ENCODE measurements around the gene MAGI2.

Gene MAGI2

GRCh38 chr7:79282070-79282694 lies 171.3 kb downstream of the MAGI2 start:
- H3K4me2 ChIP-seq (ENCODE audit: low read length), result no peak overlapping the region
- TF ChIP-seq, protein P1, sequence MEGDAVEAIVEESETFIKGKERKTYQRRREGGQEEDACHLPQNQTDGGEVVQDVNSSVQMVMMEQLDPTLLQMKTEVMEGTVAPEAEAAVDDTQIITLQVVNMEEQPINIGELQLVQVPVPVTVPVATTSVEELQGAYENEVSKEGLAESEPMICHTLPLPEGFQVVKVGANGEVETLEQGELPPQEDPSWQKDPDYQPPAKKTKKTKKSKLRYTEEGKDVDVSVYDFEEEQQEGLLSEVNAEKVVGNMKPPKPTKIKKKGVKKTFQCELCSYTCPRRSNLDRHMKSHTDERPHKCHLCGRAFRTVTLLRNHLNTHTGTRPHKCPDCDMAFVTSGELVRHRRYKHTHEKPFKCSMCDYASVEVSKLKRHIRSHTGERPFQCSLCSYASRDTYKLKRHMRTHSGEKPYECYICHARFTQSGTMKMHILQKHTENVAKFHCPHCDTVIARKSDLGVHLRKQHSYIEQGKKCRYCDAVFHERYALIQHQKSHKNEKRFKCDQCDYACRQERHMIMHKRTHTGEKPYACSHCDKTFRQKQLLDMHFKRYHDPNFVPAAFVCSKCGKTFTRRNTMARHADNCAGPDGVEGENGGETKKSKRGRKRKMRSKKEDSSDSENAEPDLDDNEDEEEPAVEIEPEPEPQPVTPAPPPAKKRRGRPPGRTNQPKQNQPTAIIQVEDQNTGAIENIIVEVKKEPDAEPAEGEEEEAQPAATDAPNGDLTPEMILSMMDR (IDR thresholded peaks at IDR 0.05; ENCODE audit: low read depth, low read length, poor library complexity, severe bottlenecking), result no peak
- no peak for TF ChIP-seq EZH2phosphoT487 (IDR thresholded peaks at IDR 0.05; ENCODE audit: borderline replicate concordance, low read length)
- H3K27ac ChIP-seq (ENCODE audit: low read depth, low read length), result no peak overlapping the region
- no peaks in the 10 kb centered on the region for H3K79me2 ChIP-seq (ENCODE audit: control insufficient read depth, low read length)
- H3F3A ChIP-seq (ENCODE audit: control insufficient read depth, insufficient read depth), result no peaks in the 10 kb centered on the region
- no peaks in the 10 kb centered on the region for H3K9me3 ChIP-seq (ENCODE audit: control insufficient read depth, insufficient read depth, low read length)
- no peaks in the 10 kb centered on the region for H3K36me3 ChIP-seq (ENCODE audit: control insufficient read depth, low read length)
- no peaks in the 10 kb centered on the region for H3K4me1 ChIP-seq (ENCODE audit: control insufficient read depth, low read length)
- no peaks in the 10 kb centered on the region for H3K9me2 ChIP-seq (replicated peaks; ENCODE audit: control insufficient read depth, low read length)
- H4K20me1 ChIP-seq (ENCODE audit: control insufficient read depth, insufficient read depth, low read depth, low read length), result no peaks in the 10 kb centered on the region
- no peak overlapping the region for H3K4me3 ChIP-seq (ENCODE audit: low read length)
- H3K27me3 ChIP-seq (ENCODE audit: control insufficient read depth, low read length), result no peaks in the 10 kb centered on the region

DNA sequence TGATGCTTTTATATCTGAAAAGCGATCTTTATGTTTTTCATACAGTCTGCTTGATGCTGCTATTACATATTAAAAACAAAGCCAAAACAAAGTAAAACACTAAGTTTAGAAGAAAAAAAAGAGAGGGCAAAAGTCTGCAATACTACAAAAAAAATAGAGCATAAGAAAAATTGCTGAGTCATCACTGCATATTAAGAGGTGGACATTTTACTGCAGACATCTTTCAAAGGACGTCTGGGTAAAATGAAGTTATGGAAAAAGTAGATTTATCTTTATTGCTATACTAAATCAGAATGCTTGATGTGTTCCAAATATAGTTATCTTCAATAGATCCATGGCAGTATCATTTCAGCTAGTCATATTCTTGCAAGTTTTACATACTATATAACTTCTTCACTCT lies 172.0 kb downstream of the MAGI2 start:
- Histone ChIP-seq H3K27me3 (ENCODE audit: control insufficient read depth, low read length) (no peaks in the 10 kb centered on the region), H3K4me1 (ENCODE audit: control insufficient read depth, low read length) (no peaks in the 10 kb centered on the region), H3K4me2 (ENCODE audit: low read length) (no peak overlapping the region), H3K27ac (ENCODE audit: low read depth, low read length) (no peak overlapping the region), H3K79me2 (ENCODE audit: control insufficient read depth, low read length) (no peaks in the 10 kb centered on the region), H3K9me2 (replicated peaks; ENCODE audit: control insufficient read depth, low read length) (no peaks in the 10 kb centered on the region), H3K4me3 (ENCODE audit: low read length) (no peak overlapping the region), H3K9me3 (ENCODE audit: control insufficient read depth, insufficient read depth, low read length) (no peaks in the 10 kb centered on the region), H3K36me3 (ENCODE audit: control insufficient read depth, low read length) (no peaks in the 10 kb centered on the region), H3F3A (ENCODE audit: control insufficient read depth, insufficient read depth) (no peaks in the 10 kb centered on the region), H4K20me1 (ENCODE audit: control insufficient read depth, insufficient read depth, low read depth, low read length) (no peaks in the 10 kb centered on the region)
- no peak for TF ChIP-seq EZH2phosphoT487 (IDR thresholded peaks at IDR 0.05; ENCODE audit: borderline replicate concordance, low read length)
- TF ChIP-seq, protein P1 (IDR thresholded peaks at IDR 0.05; ENCODE audit: low read depth, low read length, poor library complexity, severe bottlenecking), result no peak

GRCh38 chr7:79272938-79273337 lies 180.5 kb downstream of the MAGI2 start:
- no peak overlapping the region for H3K4me3 ChIP-seq (ENCODE audit: low read length)
- no peak overlapping the region for H3K27ac ChIP-seq (ENCODE audit: low read depth, low read length)
- no peaks in the 10 kb centered on the region for H3F3A ChIP-seq (ENCODE audit: control insufficient read depth, insufficient read depth)
- H3K4me1 ChIP-seq (ENCODE audit: control insufficient read depth, low read length), result no peaks in the 10 kb centered on the region
- H4K20me1 ChIP-seq (ENCODE audit: control insufficient read depth, insufficient read depth, low read depth, low read length), result no peaks in the 10 kb centered on the region
- no peak overlapping the region for H3K4me2 ChIP-seq (ENCODE audit: low read length)
- H3K9me2 ChIP-seq (replicated peaks; ENCODE audit: control insufficient read depth, low read length), result no peaks in the 10 kb centered on the region
- no peaks in the 10 kb centered on the region for H3K27me3 ChIP-seq (ENCODE audit: control insufficient read depth, low read length)
- H3K36me3 ChIP-seq (ENCODE audit: control insufficient read depth, low read length), result no peaks in the 10 kb centered on the region
- H3K79me2 ChIP-seq (ENCODE audit: control insufficient read depth, low read length), result no peaks in the 10 kb centered on the region
- H3K9me3 ChIP-seq (ENCODE audit: control insufficient read depth, insufficient read depth, low read length), result no peaks in the 10 kb centered on the region
- no peak for TF ChIP-seq EZH2phosphoT487 (IDR thresholded peaks at IDR 0.05; ENCODE audit: borderline replicate concordance, low read length)

GRCh38 chr7:79272066-79272669 lies 181.3 kb downstream of the MAGI2 start:
- Histone ChIP-seq H3K9me2 (replicated peaks; ENCODE audit: control insufficient read depth, low read length) (no peaks in the 10 kb centered on the region), H4K20me1 (ENCODE audit: control insufficient read depth, insufficient read depth, low read depth, low read length) (no peaks in the 10 kb centered on the region), H3K27me3 (ENCODE audit: control insufficient read depth, low read length) (no peaks in the 10 kb centered on the region), H3F3A (ENCODE audit: control insufficient read depth, insufficient read depth) (no peaks in the 10 kb centered on the region), H3K79me2 (ENCODE audit: control insufficient read depth, low read length) (no peaks in the 10 kb centered on the region), H3K27ac (ENCODE audit: low read depth, low read length) (no peak overlapping the region), H3K4me1 (ENCODE audit: control insufficient read depth, low read length) (no peaks in the 10 kb centered on the region), H3K9me3 (ENCODE audit: control insufficient read depth, insufficient read depth, low read length) (no peaks in the 10 kb centered on the region), H3K4me3 (ENCODE audit: low read length) (no peak overlapping the region), H3K4me2 (ENCODE audit: low read length) (no peak overlapping the region), H3K36me3 (ENCODE audit: control insufficient read depth, low read length) (no peaks in the 10 kb centered on the region)
- TF ChIP-seq, protein P1 (IDR thresholded peaks at IDR 0.05; ENCODE audit: low read depth, low read length, poor library complexity, severe bottlenecking), result peak; percentile 78
- no peak for TF ChIP-seq EZH2phosphoT487 (IDR thresholded peaks at IDR 0.05; ENCODE audit: borderline replicate concordance, low read length)
